AG04449 (cell line): ENCODE results near the gene LSS.

ENCODE experiments used
- CTCF ChIA-PET: fragments of 350-600 bp; formaldehyde crosslinking; extraction: SDS; loops from one replicate; lab custom pipeline; 2021; ENCODE audit warnings: antibody characterized with exemption; lab: Yijun Ruan, JAX
- POLR2A ChIA-PET: fragments of 400-600, 350-600 bp; formaldehyde crosslinking; extraction: SDS; loops from one replicate; lab custom pipeline; 2020; ENCODE audit warnings: antibody characterized with exemption, inconsistent platforms; lab: Yijun Ruan, JAX
- DNase-seq: peaks from one replicate; pipeline ENCODE4 v3.0.0-alpha.2; 2010; ENCODE audit warnings: low read depth, low spot score
- H3K4me3 ChIP-seq: 2 replicates; pipeline ENCODE4 v1.5.1; 2011; ENCODE audit warnings: low read depth, mild to moderate bottlenecking, control low read depth, low read length
- TF ChIP-seq, protein P1 (sequence below): IDR thresholded peaks from one replicate; pipeline ENCODE4 v1.5.1; 2011; ENCODE audit warnings: mild to moderate bottlenecking, moderate library complexity, low read length, control low read depth, inconsistent platforms; ENCODE audit not compliant: insufficient read depth; ENCODE audit errors: missing control alignments

The LSS gene

GRCh38 chr21:46219591-46220239, 8.9 kb downstream of the LSS start:
- DNase-seq, result no peak
- CTCF ChIA-PET, result interaction anchor here (1.2 to 1.3 kb wide), 2 partner anchors 10 to 66 kb away, joined by 3 read pairs; no protein-coding TSS in a partner anchor
- TF ChIP-seq, protein P1, sequence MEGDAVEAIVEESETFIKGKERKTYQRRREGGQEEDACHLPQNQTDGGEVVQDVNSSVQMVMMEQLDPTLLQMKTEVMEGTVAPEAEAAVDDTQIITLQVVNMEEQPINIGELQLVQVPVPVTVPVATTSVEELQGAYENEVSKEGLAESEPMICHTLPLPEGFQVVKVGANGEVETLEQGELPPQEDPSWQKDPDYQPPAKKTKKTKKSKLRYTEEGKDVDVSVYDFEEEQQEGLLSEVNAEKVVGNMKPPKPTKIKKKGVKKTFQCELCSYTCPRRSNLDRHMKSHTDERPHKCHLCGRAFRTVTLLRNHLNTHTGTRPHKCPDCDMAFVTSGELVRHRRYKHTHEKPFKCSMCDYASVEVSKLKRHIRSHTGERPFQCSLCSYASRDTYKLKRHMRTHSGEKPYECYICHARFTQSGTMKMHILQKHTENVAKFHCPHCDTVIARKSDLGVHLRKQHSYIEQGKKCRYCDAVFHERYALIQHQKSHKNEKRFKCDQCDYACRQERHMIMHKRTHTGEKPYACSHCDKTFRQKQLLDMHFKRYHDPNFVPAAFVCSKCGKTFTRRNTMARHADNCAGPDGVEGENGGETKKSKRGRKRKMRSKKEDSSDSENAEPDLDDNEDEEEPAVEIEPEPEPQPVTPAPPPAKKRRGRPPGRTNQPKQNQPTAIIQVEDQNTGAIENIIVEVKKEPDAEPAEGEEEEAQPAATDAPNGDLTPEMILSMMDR, result no peak
- H3K4me3 ChIP-seq, result no peak overlapping the region
- POLR2A ChIA-PET, result no interaction called here

DNA sequence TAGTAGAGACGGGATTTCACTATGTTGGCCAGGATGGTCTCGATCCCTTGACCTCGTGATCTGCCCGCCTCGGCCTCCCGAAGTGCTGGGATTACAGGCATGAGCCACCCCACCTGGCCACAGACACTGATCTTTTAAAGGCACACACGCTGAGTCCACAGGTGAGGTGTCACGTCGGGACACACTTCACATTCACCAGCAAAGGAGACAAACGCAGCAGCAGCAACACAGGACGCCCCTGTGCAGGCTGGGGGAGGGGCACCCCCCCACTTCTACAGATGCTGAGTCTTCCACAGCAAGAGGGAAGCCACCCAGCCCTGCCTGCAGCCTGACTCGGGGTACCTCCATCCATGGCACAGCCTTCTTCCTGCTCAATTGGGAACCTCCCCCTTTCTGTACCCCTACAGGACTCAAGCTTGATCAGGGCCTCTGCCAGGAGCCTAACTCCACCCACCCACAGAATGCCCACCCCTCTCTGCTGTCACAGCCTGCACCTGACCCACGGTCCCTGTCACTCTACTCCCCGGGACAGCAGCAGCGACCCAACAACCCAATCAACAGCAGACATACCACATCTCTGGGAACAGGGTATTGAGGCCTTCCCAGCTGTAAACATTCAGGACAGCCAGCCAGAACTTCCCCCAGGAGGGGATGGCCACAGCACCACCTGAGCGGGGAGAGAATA, 9.5 kb downstream of the LSS start:
- ChIA-PET POLR2A (no interaction called here), CTCF (interaction anchor here (1.2 to 1.3 kb wide), 2 partner anchors 11 to 66 kb away, joined by 3 read pairs; no protein-coding TSS in a partner anchor)
- H3K4me3 ChIP-seq, result no peak overlapping the region
- DNase-seq, result no peak
- TF ChIP-seq, protein P1, result no peak

DNA sequence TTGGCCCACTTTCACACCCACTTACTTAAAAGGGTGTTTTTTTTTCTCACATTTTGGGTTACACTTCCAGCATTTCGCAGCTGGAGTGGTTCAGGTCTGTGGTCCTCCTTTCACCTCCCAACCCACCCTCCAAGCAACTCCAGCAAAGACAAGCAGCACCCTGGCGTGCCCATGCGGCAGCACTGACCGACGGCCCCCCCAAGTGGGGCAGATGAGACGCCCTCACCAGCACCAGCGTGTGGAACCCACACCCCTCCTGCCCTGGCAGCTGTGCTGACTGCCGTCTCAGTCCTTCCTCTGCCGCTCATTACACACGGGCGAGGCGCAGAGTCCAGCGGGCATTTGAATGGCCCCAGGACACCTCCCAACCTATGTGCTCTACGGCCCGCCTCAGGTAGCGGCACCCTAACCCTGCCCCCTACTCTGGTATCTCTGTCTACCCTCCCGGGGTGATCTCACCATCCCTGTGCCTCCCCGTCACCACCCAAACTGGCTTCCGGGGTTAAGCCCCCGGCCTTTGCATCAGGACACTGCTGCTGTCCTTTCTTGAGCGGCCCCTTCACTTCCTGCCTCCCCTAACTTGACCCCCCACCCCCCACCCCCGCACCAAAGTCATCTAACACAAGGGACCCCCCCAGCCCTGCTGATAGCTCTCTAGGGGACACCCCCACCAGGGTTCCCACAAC, 10.9 kb downstream of the LSS start:
- no peak overlapping the region for H3K4me3 ChIP-seq
- ChIA-PET POLR2A (no interaction called here), CTCF (no interaction called here)
- DNase-seq, result no peak
- TF ChIP-seq, protein P1, result no peak

GRCh38 chr21:46216132-46216747, 12.3 kb downstream of the LSS start:
- TF ChIP-seq, protein P1, result no peak
- ChIA-PET CTCF (interaction anchor here (1.5 to 2.3 kb wide), 3 partner anchors 9 to 63 kb away, joined by 6 to 8 read pairs (median 8); partner anchors contain the start of gene LSS), POLR2A (interaction anchor here (0.7 kb wide), 1 partner anchor 103 kb away, joined by 4 read pairs; no protein-coding TSS in a partner anchor)
- no peak overlapping the region for H3K4me3 ChIP-seq
- DNase-seq, result no peak

- POLR2A ChIA-PET, result no interaction called here
- CTCF ChIA-PET, result interaction anchor here (1.4 to 2.3 kb wide), 4 partner anchors 10 to 62 kb away, joined by 3 to 8 read pairs (median 7); partner anchors contain the start of gene LSS
- DNase-seq, result no peak
- TF ChIP-seq, protein P1, result no peak
- no peak overlapping the region for H3K4me3 ChIP-seq
These were observed 13.0 kb downstream of the LSS start for GRCh38 chr21:46215436-46216131.
